ENCODE data around the gene DNLZ.

DNA sequence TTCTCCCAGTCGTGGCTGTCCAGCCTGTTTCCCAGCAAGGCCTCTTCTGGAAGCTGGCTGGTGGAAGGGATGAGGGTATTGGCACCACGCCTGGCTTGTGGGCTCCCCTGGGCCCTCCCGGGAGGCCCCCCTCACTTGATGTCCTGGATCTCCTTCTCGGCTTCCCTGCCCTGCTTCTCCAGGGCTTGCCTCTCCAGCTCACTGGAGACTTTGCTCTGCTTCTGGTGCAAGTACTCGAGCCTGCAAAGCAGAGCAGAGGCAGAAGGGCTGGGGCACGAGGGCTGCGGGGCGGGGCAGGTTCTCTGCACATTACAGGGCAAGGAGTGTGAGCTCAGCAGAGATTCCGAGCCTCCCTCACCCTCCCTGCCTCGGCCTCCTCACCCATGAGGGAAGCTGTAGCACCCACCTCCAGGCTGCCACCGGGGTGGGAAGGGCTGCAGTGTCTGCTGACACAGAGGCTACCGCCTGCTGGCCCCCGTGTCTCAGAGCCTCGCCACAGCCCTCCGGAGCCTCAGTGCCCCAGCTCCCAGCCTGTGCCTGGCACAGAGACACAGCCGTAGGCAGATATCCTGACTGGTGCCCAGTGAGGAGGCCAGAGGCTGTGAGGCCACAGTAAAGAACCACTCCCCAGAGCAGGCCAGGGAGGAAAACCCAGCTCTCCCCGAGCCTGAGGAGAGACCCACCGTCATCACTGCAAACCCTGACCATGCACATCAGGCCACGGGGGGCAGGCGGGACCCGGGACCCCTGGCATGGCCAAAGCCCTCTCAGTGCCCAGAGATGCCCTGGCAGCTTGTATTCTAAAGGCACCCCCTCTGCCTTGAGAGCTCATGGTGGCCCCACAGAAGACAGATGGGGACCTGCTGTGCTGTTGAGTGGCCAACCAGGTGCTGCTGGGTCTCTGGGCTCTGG lies 29.2 kb upstream of the DNLZ start:
- TF ChIP-seq TAF1 (IDR thresholded peaks at IDR 0.05; ENCODE audit: low read depth, low read length): no peak
- TF ChIP-seq POLR2A (IDR thresholded peaks at IDR 0.05; ENCODE audit: low read depth, low read length): no peak
- peak; percentile 42 for TF ChIP-seq POLR2AphosphoS5 (IDR thresholded peaks at IDR 0.05; ENCODE audit: low read depth, low read length)
- TF ChIP-seq PAX5 (IDR thresholded peaks at IDR 0.05; ENCODE audit: insufficient read depth, low read length, severe bottlenecking): no peak

Measured in GM12891 (cell line).